ENCODE results near the gene TBRG1. TPM values are rescaled to one million over a fixed set of nuclear protein-coding genes. Genes with fewer than 3 reads are reported as not detected.

TBRG1 gene
- total RNA-seq, 1 donor from 2014 or later = 29.4 TPM

GRCh38 chr11:124656774-124657630, 34.3 kb downstream of the TBRG1 start:
- TF ChIP-seq CTCF (conservative IDR thresholded peaks at IDR 0.05) = no peak
- peaks cover 8% of the 10 kb centered on the region for H3K36me3 Mint-ChIP-seq
- no peaks in the 10 kb centered on the region for H3K9me3 Mint-ChIP-seq
- peak overlapping the region; percentile 51 for H3K4me3 Mint-ChIP-seq
- H3K4me1 Mint-ChIP-seq (ENCODE audit: unreplicated experiment) = peaks cover 20% of the 10 kb centered on the region
- no peak for DNase-seq (ENCODE audit: extremely low spot score, unreplicated experiment)
- H3K27me3 Mint-ChIP-seq = no peaks in the 10 kb centered on the region
- H3K27ac Mint-ChIP-seq = peak overlapping the region; percentile 59

- H3K4me3 Mint-ChIP-seq = no peak overlapping the region
- peaks cover 4% of the 10 kb centered on the region for H3K36me3 Mint-ChIP-seq
- H3K27me3 Mint-ChIP-seq = no peaks in the 10 kb centered on the region
- no peaks in the 10 kb centered on the region for H3K9me3 Mint-ChIP-seq
- no peak overlapping the region for H3K27ac Mint-ChIP-seq
- no peak for DNase-seq (ENCODE audit: extremely low spot score, unreplicated experiment)
- peaks cover 20% of the 10 kb centered on the region for H3K4me1 Mint-ChIP-seq (ENCODE audit: unreplicated experiment)
- no peak for TF ChIP-seq CTCF (conservative IDR thresholded peaks at IDR 0.05)
These were observed 35.2 kb downstream of the TBRG1 start for GRCh38 chr11:124657904-124658303.

GRCh38 chr11:124658501-124658900, 35.8 kb downstream of the TBRG1 start:
- Mint-ChIP-seq H3K9me3 (no peaks in the 10 kb centered on the region), H3K36me3 (peaks cover 4% of the 10 kb centered on the region), H3K27me3 (no peaks in the 10 kb centered on the region), H3K27ac (no peak overlapping the region), H3K4me1 (ENCODE audit: unreplicated experiment) (peaks cover 20% of the 10 kb centered on the region), H3K4me3 (no peak overlapping the region)
- DNase-seq (ENCODE audit: extremely low spot score, unreplicated experiment) = no peak
- TF ChIP-seq CTCF (conservative IDR thresholded peaks at IDR 0.05) = no peak

GRCh38 chr11:124658986-124659385, 36.3 kb downstream of the TBRG1 start:
- H3K4me3 Mint-ChIP-seq = no peak overlapping the region
- H3K4me1 Mint-ChIP-seq (ENCODE audit: unreplicated experiment) = peaks cover 20% of the 10 kb centered on the region
- peaks cover 4% of the 10 kb centered on the region for H3K36me3 Mint-ChIP-seq
- no peak for TF ChIP-seq CTCF (conservative IDR thresholded peaks at IDR 0.05)
- H3K27me3 Mint-ChIP-seq = no peaks in the 10 kb centered on the region
- H3K27ac Mint-ChIP-seq = no peak overlapping the region
- H3K9me3 Mint-ChIP-seq = no peaks in the 10 kb centered on the region
- DNase-seq (ENCODE audit: extremely low spot score, unreplicated experiment) = no peak

GRCh38 chr11:124661553-124661952, 38.9 kb downstream of the TBRG1 start:
- H3K27me3 Mint-ChIP-seq = no peaks in the 10 kb centered on the region
- peaks cover 11% of the 10 kb centered on the region for H3K36me3 Mint-ChIP-seq
- H3K4me1 Mint-ChIP-seq (ENCODE audit: unreplicated experiment) = peaks cover 20% of the 10 kb centered on the region
- no peak overlapping the region for H3K27ac Mint-ChIP-seq
- DNase-seq (ENCODE audit: extremely low spot score, unreplicated experiment) = no peak
- no peak for TF ChIP-seq CTCF (conservative IDR thresholded peaks at IDR 0.05)
- H3K4me3 Mint-ChIP-seq = no peak overlapping the region
- no peaks in the 10 kb centered on the region for H3K9me3 Mint-ChIP-seq
